Activated CD8-positive, alpha-beta memory T cell treated with anti-CD3 and anti-CD28 coated beads for 4 hours (primary cell): Measurements from ENCODE around the gene WDR13.
"Not testable (repeated sequence)": the region's sequence is repeated elsewhere in the genome, so short reads cannot be mapped to it uniquely, and the experiment has no call there.

Experiments used
- DNase-seq, 2 donors: peaks; one replicate each; pipeline ENCODE4 v3.0.0-alpha.2; 2020; ENCODE audit warnings: low read depth in 2 of 2

WDR13 gene

GRCh38 chrX:48597353-48598264 lies at the start of gene WDR13:
Gene WDR13, plus strand, starts transcription at chrX:48597492. Its CDS starts 505 bp downstream, at chrX:48597997.
- DNase-seq: peak; percentile 80 to 85

- DNase-seq: no peak
These were observed 48.4 kb upstream of the WDR13 start for GRCh38 chrX:48548871-48549270.

GRCh38 chrX:48555731-48556325 lies 41.5 kb upstream of the WDR13 start:
- not testable (repeated sequence) for DNase-seq

GRCh38 chrX:48558271-48558670 lies 39.0 kb upstream of the WDR13 start:
- no peak for DNase-seq

- no peak for DNase-seq
These were observed 37.7 kb upstream of the WDR13 start for GRCh38 chrX:48559636-48560035.

- no peak for DNase-seq
These were observed 37.2 kb upstream of the WDR13 start for GRCh38 chrX:48560056-48560455.

GRCh38 chrX:48560681-48561080 lies 36.6 kb upstream of the WDR13 start:
- DNase-seq: no peak

- DNase-seq: no peak
These were observed 27.3 kb upstream of the WDR13 start for GRCh38 chrX:48569958-48570357.

GRCh38 chrX:48573690-48574269 lies 23.5 kb upstream of the WDR13 start:
- DNase-seq: no peak

- DNase-seq: peak; percentile 75 to 89
These were observed 22.7 kb upstream of the WDR13 start, which contains the start of gene RBM3 for GRCh38 chrX:48574270-48575266. Gene RBM3, plus strand, starts transcription at chrX:48574484. Its CDS starts 697 bp downstream, at chrX:48575181.

- DNase-seq: no peak
These were observed 21.6 kb upstream of the WDR13 start for GRCh38 chrX:48575642-48576041.

- DNase-seq: no peak
These were observed 21.2 kb upstream of the WDR13 start for GRCh38 chrX:48576108-48576507.

GRCh38 chrX:48578661-48579128 lies 18.6 kb upstream of the WDR13 start:
- DNase-seq: no peak

- no peak for DNase-seq
These were observed 18.0 kb upstream of the WDR13 start for GRCh38 chrX:48579259-48579658.

GRCh38 chrX:48580662-48581061 lies 16.6 kb upstream of the WDR13 start:
- no peak for DNase-seq

GRCh38 chrX:48584698-48585097 lies 12.6 kb upstream of the WDR13 start:
- DNase-seq: no peak

- DNase-seq: no peak
These were observed 7.7 kb upstream of the WDR13 start for GRCh38 chrX:48589482-48590162.

GRCh38 chrX:48590203-48591103 lies 6.8 kb upstream of the WDR13 start:
- DNase-seq: no peak

- DNase-seq: no peak
These were observed 6.0 kb upstream of the WDR13 start for GRCh38 chrX:48591255-48591791.
